AG10803 (cell line): Measurements from ENCODE around the gene GSTM5.
A peak's percentile ranks its signal among the peaks of the same experiment; 100 is the strongest.

ENCODE experiments used
- DNase-seq: peaks from one replicate; pipeline ENCODE4 v3.0.0; 2010; ENCODE audit warnings: low read depth
- H3K4me3 ChIP-seq: 2 replicates; pipeline ENCODE4 v1.5.1; 2011; ENCODE audit warnings: mild to moderate bottlenecking, low read length, control low read depth
- TF ChIP-seq, protein P1 (sequence below): conservative IDR thresholded peaks from 2 replicates; pipeline ENCODE4 v1.5.1; 2011; ENCODE audit warnings: mild to moderate bottlenecking, low read length, control low read depth, inconsistent platforms

Gene GSTM5

DNA sequence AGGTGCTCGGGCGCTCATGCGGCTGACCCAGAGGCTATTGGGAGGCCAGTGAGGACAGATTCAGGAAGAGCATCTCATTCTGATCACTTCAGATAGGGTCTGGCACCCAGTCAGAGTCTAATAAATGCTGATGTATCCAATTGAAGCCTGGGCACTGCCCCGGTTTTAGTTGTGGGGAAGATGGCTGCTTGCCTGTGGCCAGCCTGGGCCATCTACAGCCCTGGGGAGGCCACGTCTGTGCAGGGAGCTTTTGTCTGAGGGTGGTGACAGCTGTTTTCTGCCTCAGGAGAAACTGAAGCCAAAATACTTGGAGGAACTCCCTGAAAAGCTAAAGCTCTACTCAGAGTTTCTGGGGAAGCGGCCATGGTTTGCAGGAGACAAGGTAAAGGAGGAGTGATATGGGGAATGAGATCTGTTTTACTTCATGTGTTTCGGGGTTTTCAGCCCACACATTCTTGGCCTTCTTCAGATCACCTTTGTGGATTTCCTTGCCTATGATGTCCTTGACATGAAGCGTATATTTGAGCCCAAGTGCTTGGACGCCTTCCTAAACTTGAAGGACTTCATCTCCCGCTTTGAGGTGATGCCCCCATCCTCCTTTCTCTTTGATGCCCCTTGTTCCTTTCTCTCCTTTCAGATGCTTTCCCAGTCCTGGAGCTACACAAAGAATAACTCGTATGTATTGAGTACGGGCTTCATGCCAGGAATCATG is 2.8 kb downstream of the GSTM5 start:
- TF ChIP-seq, protein P1, sequence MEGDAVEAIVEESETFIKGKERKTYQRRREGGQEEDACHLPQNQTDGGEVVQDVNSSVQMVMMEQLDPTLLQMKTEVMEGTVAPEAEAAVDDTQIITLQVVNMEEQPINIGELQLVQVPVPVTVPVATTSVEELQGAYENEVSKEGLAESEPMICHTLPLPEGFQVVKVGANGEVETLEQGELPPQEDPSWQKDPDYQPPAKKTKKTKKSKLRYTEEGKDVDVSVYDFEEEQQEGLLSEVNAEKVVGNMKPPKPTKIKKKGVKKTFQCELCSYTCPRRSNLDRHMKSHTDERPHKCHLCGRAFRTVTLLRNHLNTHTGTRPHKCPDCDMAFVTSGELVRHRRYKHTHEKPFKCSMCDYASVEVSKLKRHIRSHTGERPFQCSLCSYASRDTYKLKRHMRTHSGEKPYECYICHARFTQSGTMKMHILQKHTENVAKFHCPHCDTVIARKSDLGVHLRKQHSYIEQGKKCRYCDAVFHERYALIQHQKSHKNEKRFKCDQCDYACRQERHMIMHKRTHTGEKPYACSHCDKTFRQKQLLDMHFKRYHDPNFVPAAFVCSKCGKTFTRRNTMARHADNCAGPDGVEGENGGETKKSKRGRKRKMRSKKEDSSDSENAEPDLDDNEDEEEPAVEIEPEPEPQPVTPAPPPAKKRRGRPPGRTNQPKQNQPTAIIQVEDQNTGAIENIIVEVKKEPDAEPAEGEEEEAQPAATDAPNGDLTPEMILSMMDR: no peak
- DNase-seq: no peak
- H3K4me3 ChIP-seq: no peak overlapping the region

DNA sequence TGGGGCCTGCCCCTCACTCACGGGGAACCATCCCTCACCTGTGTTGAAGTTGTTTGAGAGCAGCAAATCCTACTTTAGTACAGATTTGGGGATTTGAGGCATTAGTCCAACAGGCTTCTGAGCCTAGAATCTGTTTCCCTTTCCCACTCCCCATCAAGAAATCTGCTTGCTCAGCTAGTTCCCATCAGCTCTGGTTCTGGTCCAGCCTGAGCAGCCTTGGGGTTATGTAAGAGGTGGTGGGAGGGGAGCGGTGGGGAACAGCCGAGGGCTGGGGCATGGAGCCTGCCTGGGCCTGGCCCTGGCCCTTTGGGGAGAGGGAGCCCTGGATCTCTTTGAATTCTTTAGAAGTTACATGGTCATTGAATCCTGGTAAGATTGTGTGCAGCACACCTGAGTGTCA is 4.1 kb downstream of the GSTM5 start:
- TF ChIP-seq, protein P1: no peak
- no peak overlapping the region for H3K4me3 ChIP-seq
- DNase-seq: no peak

DNA sequence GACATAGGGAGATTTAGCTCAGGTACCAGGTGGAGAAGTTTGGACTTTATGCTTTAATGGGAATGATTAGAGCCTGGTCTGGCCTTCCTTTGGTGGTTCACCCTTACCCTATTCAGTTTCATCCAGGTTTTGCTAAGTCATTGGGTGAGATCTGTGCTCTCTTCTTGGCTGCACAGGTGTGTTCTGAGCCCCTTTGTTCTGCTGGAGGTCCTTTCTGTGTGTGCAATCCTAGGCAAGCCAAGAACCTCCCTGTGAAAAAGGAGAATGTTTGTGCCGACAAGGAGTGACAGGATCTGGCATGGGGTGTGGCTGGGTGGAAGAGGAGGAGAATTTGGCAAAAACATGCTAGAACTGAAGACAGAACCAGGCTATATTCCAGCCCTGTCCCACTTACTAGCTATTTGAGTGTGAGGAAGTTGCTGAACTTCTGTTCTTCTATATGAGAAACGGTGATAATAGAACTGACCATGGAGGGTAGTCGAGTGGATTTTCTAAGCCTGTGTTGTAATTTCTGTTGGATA is 4.6 kb downstream of the GSTM5 start:
- no peak overlapping the region for H3K4me3 ChIP-seq
- DNase-seq: no peak
- TF ChIP-seq, protein P1: no peak

DNA sequence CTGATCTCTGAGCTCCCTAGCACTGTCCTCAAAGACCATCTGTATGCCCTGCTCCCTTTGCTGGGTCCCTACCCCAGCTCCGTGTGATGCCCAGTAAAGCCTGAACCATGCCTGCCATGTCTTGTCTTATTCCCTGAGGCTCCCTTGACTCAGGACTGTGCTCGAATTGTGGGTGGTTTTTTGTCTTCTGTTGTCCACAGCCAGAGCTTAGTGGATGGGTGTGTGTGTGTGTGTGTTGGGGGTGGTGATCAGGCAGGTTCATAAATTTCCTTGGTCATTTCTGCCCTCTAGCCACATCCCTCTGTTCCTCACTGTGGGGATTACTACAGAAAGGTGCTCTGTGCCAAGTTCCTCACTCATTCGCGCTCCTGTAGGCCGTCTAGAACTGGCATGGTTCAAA is 5.7 kb downstream of the GSTM5 start:
- H3K4me3 ChIP-seq: no peak overlapping the region
- TF ChIP-seq, protein P1: no peak
- DNase-seq: no peak

DNA sequence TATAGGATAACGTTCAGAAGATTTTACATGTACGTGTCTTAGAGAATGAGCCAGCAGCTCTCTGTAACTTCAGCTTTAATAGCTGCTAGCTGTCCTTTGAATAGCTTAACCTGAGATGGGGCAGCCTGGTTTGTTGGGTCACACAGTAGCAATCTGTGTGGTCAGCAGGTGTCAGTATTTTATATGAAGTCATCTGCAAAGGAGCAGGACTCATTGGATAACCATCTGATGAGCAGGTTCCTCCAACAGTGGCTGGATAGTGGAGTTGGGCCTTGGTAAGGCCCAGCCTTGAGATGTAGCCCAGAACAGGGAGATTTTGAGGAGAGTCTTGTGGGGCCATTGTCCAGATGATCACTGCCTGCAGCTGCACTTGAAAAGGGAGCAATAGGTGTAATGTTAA is 6.4 kb downstream of the GSTM5 start:
- H3K4me3 ChIP-seq: no peak overlapping the region
- no peak for DNase-seq
- TF ChIP-seq, protein P1: no peak

DNA sequence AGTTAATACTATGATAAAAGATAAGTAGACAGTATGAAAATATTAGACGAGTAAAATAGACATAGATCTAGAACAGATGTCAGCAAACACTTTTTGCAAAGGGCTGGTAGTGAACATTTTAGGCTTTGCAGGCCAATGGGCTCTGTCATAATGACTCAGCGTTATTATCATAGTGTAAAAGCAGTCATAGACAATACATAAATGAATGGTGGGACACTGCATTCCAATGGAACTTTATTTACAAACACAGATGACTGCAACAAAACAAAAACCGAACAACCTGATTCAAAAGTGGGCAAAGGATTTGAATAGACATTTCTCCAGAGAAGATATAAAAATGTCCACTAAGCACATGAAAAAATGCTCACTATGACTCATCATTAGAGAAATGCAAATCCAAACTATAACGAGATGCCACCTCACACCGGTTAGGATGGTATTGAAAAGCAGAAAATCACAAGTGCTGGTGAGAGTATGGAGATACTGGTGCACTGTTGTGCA is 7.3 kb downstream of the GSTM5 start:
- TF ChIP-seq, protein P1: no peak
- DNase-seq: peak; percentile 62
- no peak overlapping the region for H3K4me3 ChIP-seq

DNA sequence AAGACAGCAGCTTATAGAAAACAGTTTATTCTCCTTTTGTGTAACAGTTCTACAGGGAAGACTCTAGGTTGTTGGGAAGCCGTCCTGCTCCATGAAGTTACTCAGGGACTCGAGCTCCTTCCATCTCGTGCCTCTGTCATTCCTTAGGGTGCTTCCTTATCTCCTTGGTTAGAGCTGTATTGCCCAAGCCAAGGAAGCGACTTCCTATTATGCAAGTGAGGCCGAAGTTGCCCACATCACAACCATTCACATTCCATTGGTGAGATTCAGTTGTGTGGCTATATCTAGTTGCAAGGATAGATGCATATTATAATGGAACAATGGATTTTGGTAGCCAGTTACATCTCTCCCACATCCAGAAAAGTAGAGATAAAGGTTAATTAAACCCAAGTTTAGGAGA is 9.0 kb downstream of the GSTM5 start:
- no peak overlapping the region for H3K4me3 ChIP-seq
- TF ChIP-seq, protein P1: no peak
- peak; percentile 54 for DNase-seq
